ENCODE data around the gene SORBS2.

DNA sequence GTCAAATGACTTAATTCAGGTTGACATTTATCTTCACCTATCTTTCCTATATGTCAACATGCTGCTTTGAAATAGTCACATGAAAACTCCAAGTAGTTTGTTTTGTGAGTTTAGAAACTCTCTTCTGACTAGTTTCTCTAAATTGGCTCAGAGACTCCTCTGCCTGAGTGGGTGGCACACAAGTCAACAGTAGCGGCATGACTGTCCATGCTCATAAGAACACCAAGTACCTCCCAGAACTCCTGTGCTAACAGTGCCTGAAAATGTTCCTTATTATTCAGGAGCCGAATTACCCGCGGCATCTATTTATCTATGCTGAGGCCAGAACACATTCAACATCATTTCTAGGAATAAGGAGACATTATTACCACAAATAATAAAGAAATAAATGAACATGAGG lies 116.3 kb downstream of the SORBS2 start:
- TF ChIP-seq, protein P1, sequence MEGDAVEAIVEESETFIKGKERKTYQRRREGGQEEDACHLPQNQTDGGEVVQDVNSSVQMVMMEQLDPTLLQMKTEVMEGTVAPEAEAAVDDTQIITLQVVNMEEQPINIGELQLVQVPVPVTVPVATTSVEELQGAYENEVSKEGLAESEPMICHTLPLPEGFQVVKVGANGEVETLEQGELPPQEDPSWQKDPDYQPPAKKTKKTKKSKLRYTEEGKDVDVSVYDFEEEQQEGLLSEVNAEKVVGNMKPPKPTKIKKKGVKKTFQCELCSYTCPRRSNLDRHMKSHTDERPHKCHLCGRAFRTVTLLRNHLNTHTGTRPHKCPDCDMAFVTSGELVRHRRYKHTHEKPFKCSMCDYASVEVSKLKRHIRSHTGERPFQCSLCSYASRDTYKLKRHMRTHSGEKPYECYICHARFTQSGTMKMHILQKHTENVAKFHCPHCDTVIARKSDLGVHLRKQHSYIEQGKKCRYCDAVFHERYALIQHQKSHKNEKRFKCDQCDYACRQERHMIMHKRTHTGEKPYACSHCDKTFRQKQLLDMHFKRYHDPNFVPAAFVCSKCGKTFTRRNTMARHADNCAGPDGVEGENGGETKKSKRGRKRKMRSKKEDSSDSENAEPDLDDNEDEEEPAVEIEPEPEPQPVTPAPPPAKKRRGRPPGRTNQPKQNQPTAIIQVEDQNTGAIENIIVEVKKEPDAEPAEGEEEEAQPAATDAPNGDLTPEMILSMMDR (IDR thresholded peaks at IDR 0.05) = no peak
- no peak for TF ChIP-seq POLR2AphosphoS5 (IDR thresholded peaks at IDR 0.05)
- no peak for TF ChIP-seq EP300 (IDR thresholded peaks at IDR 0.05)

Measured in gastroesophageal sphincter (tissue), 3 donors.